H1 (cell line): ENCODE results near the gene PPP1R10. TPM values are rescaled to one million over a fixed set of nuclear protein-coding genes. Genes with fewer than 3 reads are reported as not detected.

Experiments used
- CTCF ChIA-PET: fragments of 300-600 bp; sonication (Branson Sonifier 250); formaldehyde crosslinking; loops from one replicate; lab custom pipeline; 2021; ENCODE audit not compliant: partially characterized antibody; lab: Charles Lee
- POLR2A ChIA-PET: fragments of 300-600 bp; sonication (Branson Sonifier 250); formaldehyde crosslinking; loops from one replicate; lab custom pipeline; 2021; ENCODE audit warnings: inconsistent platforms; ENCODE audit not compliant: partially characterized antibody; lab: Charles Lee
- DNase-seq, 2 experiments: peaks; one replicate each; pipeline versions ENCODE4 v3.0.0 to v3.0.0-alpha.2; 2010 to 2022; ENCODE audit warnings: low spot score in 2 of 2, low read depth in 1 of 2, mixed read lengths in 1 of 2
- FAIRE-seq: peaks from 2 replicates; lab custom pipeline; 2011; peaks lifted over from hg19 to GRCh38; lab: Jason Lieb, UNC
- H2AFZ ChIP-seq: 2 replicates; pipeline ENCODE4 v1.8.1; 2012; ENCODE audit warnings: low read length, inconsistent platforms
- H2AK5ac ChIP-seq: 2 replicates; pipeline ENCODE4 v1.6.1; 2013; ENCODE audit warnings: low read depth, low read length
- H2BK120ac ChIP-seq: replicated peaks from 2 replicates; pipeline ENCODE3; 2013; ENCODE audit warnings: low read depth, low read length, inconsistent platforms
- H2BK12ac ChIP-seq: 2 replicates; pipeline ENCODE4 v1.6.1; 2013; ENCODE audit warnings: low read depth, low read length
- H2BK15ac ChIP-seq: 2 replicates; pipeline ENCODE4 v1.6.1; 2013; ENCODE audit warnings: low read length
- H2BK20ac ChIP-seq: 2 replicates; pipeline ENCODE4 v1.6.1; 2013; ENCODE audit warnings: low read length
- H2BK5ac ChIP-seq: 2 replicates; pipeline ENCODE4 v1.6.1; 2013; ENCODE audit warnings: low read depth, low read length
- H3K14ac ChIP-seq: 2 replicates; pipeline ENCODE4 v1.6.1; 2013; ENCODE audit warnings: inconsistent platforms; ENCODE audit not compliant: insufficient read length
- H3K18ac ChIP-seq: 2 replicates; pipeline ENCODE4 v1.6.1; 2013; ENCODE audit warnings: low read length; ENCODE audit errors: extremely low read depth
- H3K23ac ChIP-seq: 2 replicates; pipeline ENCODE4 v1.6.1; 2013; ENCODE audit warnings: inconsistent platforms; ENCODE audit not compliant: insufficient read length
- H3K23me2 ChIP-seq: 2 replicates; pipeline ENCODE4 v1.6.1; 2013; ENCODE audit warnings: low read depth, low read length
- H3K27ac ChIP-seq: 2 replicates; pipeline ENCODE4 v1.6.1; 2011; ENCODE audit warnings: low read depth, low read length, inconsistent platforms
- H3K27me3 ChIP-seq, 4 experiments: replicated peaks in 1 of 4; 1 replicate in 1 of 4; 2 replicates in 3 of 4; pipeline versions ENCODE4 v1.6.1 to v1.8.1; 2011 to 2013; ENCODE audit warnings: low read length in 3 of 4, mild to moderate bottlenecking in 3 of 4, inconsistent platforms in 2 of 4, mixed read lengths in 2 of 4, moderate library complexity in 1 of 4; ENCODE audit not compliant: control insufficient read depth in 3 of 4, insufficient read depth in 3 of 4; ENCODE audit errors: extremely low read depth in 1 of 4
- H3K36me3 ChIP-seq, 4 experiments: 2 replicates each; pipeline versions ENCODE4 v1.6.1 to v1.8.1; 2011 to 2013; ENCODE audit warnings: mild to moderate bottlenecking in 4 of 4, low read length in 3 of 4, moderate library complexity in 2 of 4, control low read depth in 1 of 4, inconsistent platforms in 1 of 4; ENCODE audit not compliant: insufficient read depth in 4 of 4, control insufficient read depth in 2 of 4
- H3K4ac ChIP-seq: replicated peaks from 2 replicates; pipeline ENCODE3; 2013; ENCODE audit warnings: low read length, low read depth, mixed read lengths, inconsistent platforms; ENCODE audit not compliant: insufficient read length
- H3K4me1 ChIP-seq, 4 experiments: replicated peaks in 1 of 4; 1 replicate in 1 of 4; 2 replicates in 3 of 4; pipeline versions ENCODE4 v1.6.1 to v1.8.1; 2011 to 2013; ENCODE audit warnings: low read length in 3 of 4, inconsistent platforms in 2 of 4, mixed read lengths in 1 of 4; ENCODE audit not compliant: insufficient read depth in 4 of 4, control insufficient read depth in 3 of 4
- H3K4me2 ChIP-seq, 2 experiments: 2 replicates each; pipeline versions ENCODE4 v1.6.1 to v1.8.1; 2011 to 2013; ENCODE audit warnings: low read depth in 2 of 2, low read length in 2 of 2, control low read depth in 1 of 2, inconsistent platforms in 1 of 2, mild to moderate bottlenecking in 1 of 2; ENCODE audit not compliant: insufficient read depth in 1 of 2
- H3K4me3 ChIP-seq, 4 experiments: fragments of 200-600, 300-600 bp in 1 of 4; sonication (generic), shearing (Covaris generic), sonication (Bioruptor Twin) in 1 of 4; 2 replicates each; pipeline versions ENCODE4 v1.5.1 to v1.8.1; 2011 to 2016; ENCODE audit warnings: low read length in 4 of 4, low read depth in 3 of 4, control low read depth in 2 of 4, inconsistent platforms in 2 of 4, mild to moderate bottlenecking in 2 of 4, mixed read lengths in 1 of 4, moderate library complexity in 1 of 4; ENCODE audit not compliant: insufficient read depth in 2 of 4; ENCODE audit errors: extremely low read depth in 1 of 4
- H3K56ac ChIP-seq: replicated peaks from 2 replicates; pipeline ENCODE3; 2013; ENCODE audit warnings: low read depth, mild to moderate bottlenecking, mixed read lengths, low read length, inconsistent platforms; ENCODE audit not compliant: insufficient read length
- H3K79me1 ChIP-seq: 2 replicates; pipeline ENCODE4 v1.6.1; 2013; ENCODE audit warnings: low read depth, low read length, control low read depth
- H3K79me2 ChIP-seq, 2 experiments: 2 replicates each; pipeline versions ENCODE4 v1.6.1 to v1.8.1; 2012 to 2013; ENCODE audit warnings: low read length in 2 of 2, mild to moderate bottlenecking in 2 of 2, inconsistent platforms in 1 of 2; ENCODE audit not compliant: insufficient read depth in 2 of 2, control insufficient read depth in 1 of 2
- H3K9ac ChIP-seq, 4 experiments: replicated peaks in 1 of 4; 1 replicate in 1 of 4; 2 replicates in 3 of 4; pipeline versions ENCODE4 v1.6.1 to v1.8.1; 2011 to 2013; ENCODE audit warnings: low read depth in 3 of 4, low read length in 3 of 4, control low read depth in 2 of 4, mild to moderate bottlenecking in 2 of 4, moderate library complexity in 2 of 4, inconsistent platforms in 1 of 4; ENCODE audit errors: extremely low read depth in 1 of 4
- H3K9me3 ChIP-seq, 2 experiments: 2 replicates each; pipeline versions ENCODE4 v1.6.1 to v1.8.1; 2012 to 2013; ENCODE audit warnings: mild to moderate bottlenecking in 2 of 2, moderate library complexity in 2 of 2, control low read depth in 1 of 2, inconsistent platforms in 1 of 2, low read depth in 1 of 2, low read length in 1 of 2, mixed read lengths in 1 of 2; ENCODE audit not compliant: insufficient read depth in 2 of 2
- H4K20me1 ChIP-seq, 2 experiments: replicated peaks in 1 of 2; 2 replicates each; pipeline versions ENCODE3 to v1.8.1; 2011 to 2013; ENCODE audit warnings: inconsistent platforms in 2 of 2, low read length in 2 of 2, mild to moderate bottlenecking in 1 of 2; ENCODE audit not compliant: insufficient read depth in 2 of 2, control insufficient read depth in 1 of 2
- H4K5ac ChIP-seq: 2 replicates; pipeline ENCODE4 v1.6.1; 2013; ENCODE audit warnings: low read length, low read depth, mixed read lengths, inconsistent platforms; ENCODE audit not compliant: insufficient read length
- H4K8ac ChIP-seq: 2 replicates; pipeline ENCODE4 v1.8.0; 2013; ENCODE audit warnings: mild to moderate bottlenecking, moderate library complexity, low read length, inconsistent platforms; ENCODE audit not compliant: insufficient read depth; ENCODE audit errors: extremely low read depth
- H4K91ac ChIP-seq: replicated peaks from 2 replicates; pipeline ENCODE3; 2013; ENCODE audit warnings: low read length, mixed read lengths, inconsistent platforms; ENCODE audit not compliant: insufficient read length
- ATF3 ChIP-seq: IDR thresholded peaks from 2 replicates; pipeline ENCODE4 v1.6.1; 2011; ENCODE audit warnings: low read depth, mild to moderate bottlenecking, low read length; ENCODE audit not compliant: insufficient read depth
- BACH1 ChIP-seq: IDR thresholded peaks from 2 replicates; pipeline ENCODE4 v1.6.1; 2012; ENCODE audit warnings: low read length, improper control_type of control experiment
- CTBP2 ChIP-seq: IDR thresholded peaks from 2 replicates; pipeline ENCODE4 v1.7.0; 2011; ENCODE audit warnings: borderline replicate concordance, mild to moderate bottlenecking, moderate library complexity, mixed read lengths, low read length; ENCODE audit not compliant: insufficient read depth, insufficient read length
- FOSL1 ChIP-seq: IDR thresholded peaks from 2 replicates; pipeline ENCODE4 v1.6.1; 2011; ENCODE audit warnings: mild to moderate bottlenecking, low read depth, low read length, moderate library complexity; ENCODE audit not compliant: insufficient read depth
- GTF2F1 ChIP-seq: IDR thresholded peaks from 2 replicates; pipeline ENCODE4 v1.6.1; 2012; ENCODE audit warnings: low read depth, low read length, improper control_type of control experiment, borderline replicate concordance
- JUND ChIP-seq: IDR thresholded peaks from 2 replicates; pipeline ENCODE4 v1.6.1; 2011; ENCODE audit warnings: mild to moderate bottlenecking, improper control_type of control experiment, low read length
- KDM4A ChIP-seq: IDR thresholded peaks from one replicate; pipeline ENCODE4 v1.7.1; 2012; ENCODE audit warnings: low read depth, mild to moderate bottlenecking, moderate library complexity, low read length, inconsistent platforms; ENCODE audit not compliant: severe bottlenecking
- POLR2AphosphoS5 ChIP-seq: IDR thresholded peaks from 2 replicates; pipeline ENCODE4 v1.6.1; 2011; ENCODE audit warnings: low read depth, low read length
- RAD21 ChIP-seq, 2 experiments: IDR thresholded peaks in 1 of 2; conservative IDR thresholded peaks in 1 of 2; 2 replicates each; pipeline ENCODE4 v1.6.1; 2011; ENCODE audit warnings: low read depth in 2 of 2, low read length in 2 of 2, improper control_type of control experiment in 1 of 2, inconsistent platforms in 1 of 2, mild to moderate bottlenecking in 1 of 2, moderate library complexity in 1 of 2
- SIRT6 ChIP-seq: IDR thresholded peaks from one replicate; pipeline ENCODE4 v1.7.1; 2012; ENCODE audit warnings: low read length, inconsistent platforms
- WGBS, 2 experiments: shearing (Covaris generic) in 1 of 2; methylation state at CpG; one replicate each; pipeline versions ENCODE4 v1.1.6 to v1.1.7; 2013 to 2015; ENCODE audit warnings: low lambda C conversion rate in 2 of 2, mixed read lengths in 2 of 2, inconsistent platforms in 1 of 2, low coverage in 1 of 2, missing lambda C conversion rate in 1 of 2; ENCODE audit not compliant: insufficient replicate concordance in 2 of 2, insufficient coverage in 1 of 2, insufficient read length in 1 of 2; ENCODE audit errors: extremely low coverage in 1 of 2, missing lambda C conversion rate in 1 of 2; 5-methylcytosine and 5-hydroxymethylcytosine counted together
- polyA plus RNA-seq, 7 experiments: library from polyadenylated mRNA; depleted of rRNA in 3 of 7; stranded (reverse) in 5 of 7; unstranded in 2 of 7; fragments of >200 nt in 5 of 7; fragments of 200-250 nt in 2 of 7; gene quantifications; 1 replicate in 5 of 7; 2 replicates in 1 of 7; 4 replicates in 1 of 7; pipeline versions ENCODE4 v1.2.1 to v1.2.3, GENCODE V29; 2011 to 2013; ENCODE audit warnings: missing spikeins in 2 of 7, mixed read lengths in 2 of 7
- total RNA-seq: library from RNA; stranded (reverse); fragmentation: NEBNext Ultra II Directional; extraction: Animal tissue kit (Norgen Biotek cat#: 25700); gene quantifications from 2 replicates; pipeline ENCODE4 v1.2.1, GENCODE V29; 2021

The PPP1R10 gene
- total and polyA plus RNA-seq, 2 of the 8 experiments (the other 6 are each of a cell fraction or from before 2014, with no cell fraction given) = 23.9 to 89.1 TPM

GRCh38 chr6:30618270-30618797 is 1.3 kb upstream of the PPP1R10 start:
- peak overlapping the region; percentile 45; the same call in 1 of the 2 replicates for H2AK5ac ChIP-seq
- peaks cover 4 to 50% of the 10 kb centered on the region in 2 experiments; a peak in 3 of 4 replicates for H3K79me2 ChIP-seq
- peaks cover 10 to 45% (median 26%) of the 10 kb centered on the region in 4 experiments for H3K36me3 ChIP-seq
- no peak overlapping the region for H2BK20ac ChIP-seq
- no peaks in the 10 kb centered on the region for H3K9me3 ChIP-seq
- H3K23ac ChIP-seq = no peak overlapping the region
- H3K4me2 ChIP-seq = peak overlapping the region; percentile 90 to 98
- peaks cover 14% of the 10 kb centered on the region for H3K23me2 ChIP-seq
- TF ChIP-seq RAD21 (IDR thresholded peaks at IDR 0.05 in 1 of 2, conservative IDR thresholded peaks at IDR 0.05 in 1 of 2; ENCODE audit: low read depth in 2 of 2, low read length in 2 of 2) (no peak), CTBP2 (no peak), BACH1 (no peak), POLR2AphosphoS5 (no peak), ATF3 (no peak), JUND (no peak), FOSL1 (no peak), GTF2F1 (no peak), SIRT6 (no peak), KDM4A (no peak)
- peaks cover 0 to 2% of the 10 kb centered on the region in 2 experiments for H4K20me1 ChIP-seq
- ChIA-PET CTCF (interaction anchor here (0.8 to 1.7 kb wide), 3 partner anchors 15 to 104 kb away, joined by 3 to 6 read pairs (median 3); no protein-coding TSS in a partner anchor), POLR2A (interaction anchor here (0.5 to 3.8 kb wide), 40 partner anchors 9 to 127 kb away, joined by 3 to 43 read pairs (median 5); partner anchors contain the start of genes ABCF1, ATAT1, C6orf136 and DHX16)
- peaks cover 0 to 6% (median 4%) of the 10 kb centered on the region in 4 experiments; a peak in 4 of 7 replicates for H3K4me1 ChIP-seq
- peak overlapping the region; percentile 87 to 97 (median 90) for H3K4me3 ChIP-seq
- H3K9ac ChIP-seq = peak overlapping the region in 3 of 4 experiments; percentile 93 to 100 (median 99); a peak in 4 of 7 replicates
- H3K4ac ChIP-seq = no peak overlapping the region
- H4K91ac ChIP-seq = no peak overlapping the region
- DNase-seq (no peak), FAIRE-seq (no peak)
- H2BK5ac ChIP-seq = no peak overlapping the region
- H4K5ac ChIP-seq = no peak overlapping the region
- 0 out of 2 replicates have a peak overlapping the region, but pooled peaks have one; percentile 28 for H2AFZ ChIP-seq
- no peak overlapping the region for H4K8ac ChIP-seq
- peaks cover 6% of the 10 kb centered on the region; the same call in 1 of the 2 replicates for H3K79me1 ChIP-seq
- H3K18ac ChIP-seq = no peak overlapping the region
- no peak overlapping the region for H2BK15ac ChIP-seq
- no peak overlapping the region for H3K14ac ChIP-seq
- no peak overlapping the region for H2BK12ac ChIP-seq
- H3K27me3 ChIP-seq = no peaks in the 10 kb centered on the region
- H2BK120ac ChIP-seq = no peak overlapping the region
- WGBS, 2 experiments = 35% methylated on average over 8 of the region's 8 CpGs; no CpG with 5 or more reads in 1 of the 2 experiments
- no peak overlapping the region for H3K56ac ChIP-seq
- peak overlapping the region; percentile 99; the same call in 1 of the 2 replicates for H3K27ac ChIP-seq
